Activated CD4-positive, alpha-beta memory T cell treated with anti-CD3 and anti-CD28 coated beads, Interleukin-2, amount 10 ng/mL, durations not matched to agents 7 days and 5 days (primary cell): ENCODE results near the gene THRB. TPM values are rescaled to one million over a fixed set of nuclear protein-coding genes. Genes with fewer than 3 reads are reported as not detected.
"Not testable (repeated sequence)": the region's sequence is repeated elsewhere in the genome, so short reads cannot be mapped to it uniquely, and the experiment has no call there.

Experiments used
- CTCF ChIA-PET: fragments of 350-600 bp; sonication (Branson Sonifier 250); formaldehyde crosslinking; loops from one replicate; lab custom pipeline; 2021; ENCODE audit warnings: antibody characterized with exemption, inconsistent platforms; lab: Charles Lee
- POLR2A ChIA-PET: fragments of 350-600 bp; sonication (Branson Sonifier 250); formaldehyde crosslinking; loops from one replicate; lab custom pipeline; 2021; ENCODE audit warnings: antibody characterized with exemption; lab: Charles Lee
- DNase-seq: peaks from one replicate; pipeline ENCODE4 v3.0.0-alpha.2; 2020
- H3K27ac Mint-ChIP-seq: one replicate; pipeline ENCODE4 v1.8.0; 2021; ENCODE audit warnings: mild to moderate bottlenecking, mixed read lengths
- H3K27me3 Mint-ChIP-seq: one replicate; pipeline ENCODE4 v1.8.0; 2021; ENCODE audit warnings: mixed read lengths
- H3K36me3 Mint-ChIP-seq: one replicate; pipeline ENCODE4 v1.8.0; 2021; ENCODE audit warnings: low read depth, mixed read lengths
- H3K4me1 Mint-ChIP-seq: one replicate; pipeline ENCODE4 v1.8.0; 2021; ENCODE audit warnings: mixed read lengths
- H3K4me3 Mint-ChIP-seq: one replicate; pipeline ENCODE4 v1.8.0; 2021; ENCODE audit warnings: mild to moderate bottlenecking, mixed read lengths
- H3K9me3 Mint-ChIP-seq: one replicate; pipeline ENCODE4 v1.8.0; 2021; ENCODE audit warnings: mixed read lengths
- total RNA-seq, 2 experiments: library from RNA; stranded (reverse); gene quantifications; one replicate each; pipeline ENCODE4 v1.2.3, GENCODE V29; 2021

The THRB gene
- total RNA-seq, 2 experiments from 2014 or later = not detected

- ChIA-PET CTCF (no interaction called here), POLR2A (interaction anchor here (0.5 kb wide), 1 partner anchor 11 kb away, joined by 3 read pairs; no protein-coding TSS in a partner anchor)
- DNase-seq = no peak
- Mint-ChIP-seq H3K4me1 (no peaks in the 10 kb centered on the region), H3K9me3 (peaks cover 5% of the 10 kb centered on the region), H3K36me3 (no peaks in the 10 kb centered on the region), H3K4me3 (no peak overlapping the region), H3K27me3 (no peaks in the 10 kb centered on the region), H3K27ac (no peak overlapping the region)
These were observed 76.9 kb downstream of the THRB start for GRCh38 chr3:24417730-24418129.

GRCh38 chr3:24416224-24416623, 78.4 kb downstream of the THRB start:
- no peaks in the 10 kb centered on the region for H3K27me3 Mint-ChIP-seq
- no peak for DNase-seq
- ChIA-PET CTCF (no interaction called here), POLR2A (no interaction called here)
- no peaks in the 10 kb centered on the region for H3K36me3 Mint-ChIP-seq
- no peak overlapping the region for H3K4me3 Mint-ChIP-seq
- H3K9me3 Mint-ChIP-seq = peaks cover 5% of the 10 kb centered on the region
- H3K27ac Mint-ChIP-seq = no peak overlapping the region
- H3K4me1 Mint-ChIP-seq = no peaks in the 10 kb centered on the region

- ChIA-PET CTCF (no interaction called here), POLR2A (no interaction called here)
- H3K9me3 Mint-ChIP-seq = peaks cover 2% of the 10 kb centered on the region
- no peak overlapping the region for H3K27ac Mint-ChIP-seq
- no peaks in the 10 kb centered on the region for H3K27me3 Mint-ChIP-seq
- no peak for DNase-seq
- H3K4me3 Mint-ChIP-seq = no peak overlapping the region
- H3K4me1 Mint-ChIP-seq = no peaks in the 10 kb centered on the region
- H3K36me3 Mint-ChIP-seq = no peaks in the 10 kb centered on the region
These were observed 78.8 kb downstream of the THRB start for GRCh38 chr3:24415824-24416223.

DNA sequence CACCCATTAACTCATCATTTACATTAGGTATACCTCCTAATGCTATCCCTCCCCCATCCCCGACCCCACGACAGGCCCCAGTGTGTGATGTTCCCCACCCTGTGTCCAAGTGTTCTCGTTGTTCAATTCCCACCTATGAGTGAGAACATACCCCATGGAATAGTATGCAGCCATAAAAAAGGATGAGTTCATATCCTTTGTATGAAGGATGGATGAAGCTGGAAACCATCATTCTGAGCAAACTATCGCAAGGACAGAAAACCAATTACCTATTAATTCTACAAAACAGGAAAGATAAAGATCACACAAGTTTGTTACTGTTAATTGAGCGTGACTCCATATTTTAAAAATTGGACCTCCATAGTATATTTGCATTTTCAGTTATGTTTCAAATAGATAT, 81.0 kb downstream of the THRB start:
- CTCF ChIA-PET, DNase-seq, POLR2A ChIA-PET, H3K9me3 Mint-ChIP-seq, H3K36me3 Mint-ChIP-seq, H3K27me3 Mint-ChIP-seq, H3K27ac Mint-ChIP-seq, H3K4me3 Mint-ChIP-seq, H3K4me1 Mint-ChIP-seq: not testable (repeated sequence)

- CTCF ChIA-PET = no interaction called here
- no peaks in the 10 kb centered on the region for H3K36me3 Mint-ChIP-seq
These were observed 83.8 kb downstream of the THRB start for GRCh38 chr3:24410860-24411259.

DNA sequence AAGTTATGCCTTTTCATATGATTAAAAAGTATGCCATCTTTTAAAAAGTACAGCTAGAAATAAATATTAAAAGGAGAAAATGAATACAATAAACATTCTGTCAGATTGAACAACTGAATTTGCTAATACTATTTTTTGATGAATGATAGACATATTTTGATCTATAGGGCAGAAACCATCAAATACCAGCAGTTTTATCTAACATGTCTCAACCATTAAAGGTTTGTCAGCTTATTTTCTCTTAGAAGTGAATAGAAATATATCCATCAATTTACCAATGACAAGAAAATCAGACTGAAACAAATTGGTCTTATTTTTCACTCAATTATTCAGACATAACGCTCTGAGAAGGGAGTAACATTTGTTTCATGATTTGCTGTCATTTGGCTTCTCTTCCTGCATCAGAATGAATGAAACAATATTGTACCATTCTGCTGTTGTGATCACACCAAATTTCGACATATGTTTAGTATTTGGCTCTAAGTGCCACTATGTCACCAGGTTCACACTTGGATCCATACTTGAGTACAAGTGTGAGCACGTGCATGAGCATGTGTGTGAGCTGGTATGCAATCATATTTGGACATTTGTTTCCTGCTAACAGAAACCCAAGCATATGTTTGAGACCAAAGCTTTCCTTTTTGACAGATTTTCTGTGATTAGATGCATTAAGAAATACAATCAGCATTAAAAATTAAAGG, 86.5 kb downstream of the THRB start:
- Mint-ChIP-seq H3K4me1 (no peaks in the 10 kb centered on the region), H3K27ac (no peak overlapping the region), H3K4me3 (no peak overlapping the region), H3K27me3 (no peaks in the 10 kb centered on the region), H3K9me3 (no peaks in the 10 kb centered on the region), H3K36me3 (no peaks in the 10 kb centered on the region)
- POLR2A ChIA-PET = no interaction called here
- DNase-seq = no peak
- CTCF ChIA-PET = no interaction called here

More at GRCh38 chr3:24410860-24411259, 83.8 kb downstream of the THRB start:
- no peak for DNase-seq
- H3K4me1 Mint-ChIP-seq = no peaks in the 10 kb centered on the region
- POLR2A ChIA-PET = no interaction called here
- no peak overlapping the region for H3K4me3 Mint-ChIP-seq
- H3K27me3 Mint-ChIP-seq = no peaks in the 10 kb centered on the region
- no peaks in the 10 kb centered on the region for H3K9me3 Mint-ChIP-seq
- no peak overlapping the region for H3K27ac Mint-ChIP-seq

DNA sequence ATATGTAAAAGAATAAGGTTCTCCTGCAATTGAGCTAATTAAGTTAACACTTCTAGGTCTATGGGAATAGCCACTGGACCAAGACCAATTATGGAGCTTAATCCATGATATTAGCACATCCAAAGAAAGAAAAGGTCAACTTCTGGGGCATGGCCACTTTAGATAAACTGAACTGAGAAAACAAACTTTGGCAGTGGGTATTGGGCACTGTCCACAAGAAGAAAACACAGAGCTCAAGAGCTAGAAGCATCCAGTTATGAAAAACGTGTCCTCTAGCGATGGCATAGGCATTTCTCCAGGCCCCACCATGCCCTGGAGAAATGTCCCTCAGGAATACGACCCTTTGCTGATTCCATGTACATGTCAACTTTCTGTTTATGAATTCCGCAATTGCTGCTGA, 87.8 kb downstream of the THRB start:
- Mint-ChIP-seq H3K36me3 (no peaks in the 10 kb centered on the region), H3K27me3 (no peaks in the 10 kb centered on the region), H3K27ac (no peak overlapping the region), H3K9me3 (no peaks in the 10 kb centered on the region), H3K4me3 (no peak overlapping the region), H3K4me1 (no peaks in the 10 kb centered on the region)
- ChIA-PET POLR2A (interaction anchor here (0.7 kb wide), 1 partner anchor 11 kb away, joined by 3 read pairs; no protein-coding TSS in a partner anchor), CTCF (no interaction called here)
- no peak for DNase-seq

- H3K4me3 Mint-ChIP-seq = no peak overlapping the region
- no peaks in the 10 kb centered on the region for H3K27me3 Mint-ChIP-seq
- H3K9me3 Mint-ChIP-seq = no peaks in the 10 kb centered on the region
- DNase-seq = no peak
- no peak overlapping the region for H3K27ac Mint-ChIP-seq
- H3K36me3 Mint-ChIP-seq = no peaks in the 10 kb centered on the region
- no peaks in the 10 kb centered on the region for H3K4me1 Mint-ChIP-seq
- CTCF ChIA-PET = no interaction called here
- POLR2A ChIA-PET = no interaction called here
These were observed 89.6 kb downstream of the THRB start for GRCh38 chr3:24405057-24405456.

DNA sequence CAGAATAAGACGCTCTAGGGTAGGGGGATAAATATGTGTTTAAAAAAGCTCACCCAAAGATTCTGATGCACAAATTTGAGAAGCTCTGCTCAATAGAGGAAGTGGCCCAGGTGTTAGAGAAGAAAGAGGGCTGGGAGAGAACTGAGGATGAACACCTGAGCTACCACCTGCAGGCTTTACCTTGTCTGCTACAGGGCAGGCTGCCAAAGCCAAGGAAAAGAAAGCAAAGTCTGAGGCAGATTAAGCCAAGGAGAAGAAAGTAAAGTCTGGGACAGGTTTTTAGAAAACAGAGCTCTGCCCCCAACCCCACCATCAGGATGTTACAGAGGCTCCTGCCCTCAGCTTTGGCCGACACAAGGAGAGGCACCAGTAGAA, 92.9 kb downstream of the THRB start:
- H3K4me1 Mint-ChIP-seq = no peaks in the 10 kb centered on the region
- no peaks in the 10 kb centered on the region for H3K27me3 Mint-ChIP-seq
- no peaks in the 10 kb centered on the region for H3K36me3 Mint-ChIP-seq
- no peak overlapping the region for H3K4me3 Mint-ChIP-seq
- H3K27ac Mint-ChIP-seq = no peak overlapping the region
- DNase-seq = no peak
- ChIA-PET POLR2A (no interaction called here), CTCF (no interaction called here)
- no peaks in the 10 kb centered on the region for H3K9me3 Mint-ChIP-seq

DNA sequence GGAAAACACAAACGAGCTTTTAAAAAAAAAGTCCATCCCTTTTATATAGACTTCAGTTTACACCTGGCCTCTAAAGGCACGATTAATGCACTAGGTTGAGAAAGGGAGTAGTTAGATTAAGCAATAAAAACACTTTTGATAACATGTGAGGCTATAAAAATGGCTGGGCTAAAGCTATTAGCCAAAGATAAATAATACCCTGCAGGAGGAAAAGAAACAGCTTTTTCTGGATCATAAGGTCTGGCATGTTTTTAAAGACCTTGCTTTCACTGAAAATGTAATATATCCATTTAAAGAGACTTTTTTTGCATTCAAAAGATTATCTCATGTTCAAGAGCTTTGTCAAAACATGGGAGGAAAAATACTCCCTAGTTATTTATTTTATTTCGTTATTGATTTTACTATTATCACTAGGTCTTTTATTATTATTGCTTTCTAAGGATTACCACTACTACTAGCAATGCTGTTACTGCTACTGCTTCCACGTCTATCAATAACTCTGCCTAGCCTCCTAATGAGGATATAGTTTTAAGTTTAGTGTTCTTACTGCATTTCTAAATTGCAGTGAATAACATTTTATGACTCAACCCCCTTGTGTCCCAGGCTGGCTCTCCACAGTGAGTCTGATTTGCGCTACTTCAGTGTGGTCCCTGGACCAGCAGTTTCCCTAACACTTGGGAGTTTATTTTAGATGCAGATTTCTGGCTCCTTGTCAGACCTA, 93.4 kb downstream of the THRB start:
- POLR2A ChIA-PET = no interaction called here
- Mint-ChIP-seq H3K4me3 (no peak overlapping the region), H3K27me3 (no peaks in the 10 kb centered on the region), H3K36me3 (no peaks in the 10 kb centered on the region), H3K4me1 (no peaks in the 10 kb centered on the region), H3K9me3 (no peaks in the 10 kb centered on the region), H3K27ac (no peak overlapping the region)
- CTCF ChIA-PET = no interaction called here
- DNase-seq = no peak

- H3K27ac Mint-ChIP-seq = no peak overlapping the region
- CTCF ChIA-PET = no interaction called here
- no peaks in the 10 kb centered on the region for H3K36me3 Mint-ChIP-seq
- H3K4me1 Mint-ChIP-seq = no peaks in the 10 kb centered on the region
- H3K27me3 Mint-ChIP-seq = no peaks in the 10 kb centered on the region
- POLR2A ChIA-PET = no interaction called here
- DNase-seq = no peak
- H3K4me3 Mint-ChIP-seq = no peak overlapping the region
- no peaks in the 10 kb centered on the region for H3K9me3 Mint-ChIP-seq
These were observed 94.2 kb downstream of the THRB start for GRCh38 chr3:24400450-24400849.

GRCh38 chr3:24400015-24400414, 94.6 kb downstream of the THRB start:
- Mint-ChIP-seq H3K36me3 (no peaks in the 10 kb centered on the region), H3K27ac (no peak overlapping the region), H3K4me3 (no peak overlapping the region), H3K9me3 (no peaks in the 10 kb centered on the region), H3K27me3 (no peaks in the 10 kb centered on the region), H3K4me1 (no peaks in the 10 kb centered on the region)
- CTCF ChIA-PET = no interaction called here
- POLR2A ChIA-PET = no interaction called here
- DNase-seq = no peak

GRCh38 chr3:24399614-24400013, 95.0 kb downstream of the THRB start:
- no peaks in the 10 kb centered on the region for H3K9me3 Mint-ChIP-seq
- ChIA-PET CTCF (no interaction called here), POLR2A (no interaction called here)
- no peak overlapping the region for H3K27ac Mint-ChIP-seq
- H3K27me3 Mint-ChIP-seq = no peaks in the 10 kb centered on the region
- no peak overlapping the region for H3K4me3 Mint-ChIP-seq
- H3K4me1 Mint-ChIP-seq = no peaks in the 10 kb centered on the region
- DNase-seq = no peak
- no peaks in the 10 kb centered on the region for H3K36me3 Mint-ChIP-seq

DNA sequence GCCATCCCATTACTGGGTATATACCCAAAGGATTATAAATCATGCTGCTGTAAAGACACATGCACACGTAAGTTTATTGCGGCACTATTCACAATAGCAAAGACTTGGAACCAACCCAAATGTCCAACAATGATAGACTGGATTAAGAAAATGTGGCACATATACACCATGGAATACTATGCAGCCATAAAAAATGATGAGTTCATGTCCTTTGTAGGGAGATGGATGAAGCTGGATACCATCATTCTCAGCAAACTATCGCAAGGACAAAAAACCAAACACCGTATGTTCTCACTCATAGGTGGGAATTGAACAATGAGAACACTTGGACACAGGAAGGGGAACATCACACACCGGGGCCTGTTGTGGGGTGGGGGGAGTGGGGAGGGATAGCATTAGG, 95.9 kb downstream of the THRB start:
- CTCF ChIA-PET, POLR2A ChIA-PET, DNase-seq, H3K4me3 Mint-ChIP-seq, H3K4me1 Mint-ChIP-seq, H3K9me3 Mint-ChIP-seq, H3K36me3 Mint-ChIP-seq, H3K27ac Mint-ChIP-seq, H3K27me3 Mint-ChIP-seq: not testable (repeated sequence)
